IMR-90 (cell line): ENCODE measurements around the gene LINC01488. TPM values are rescaled to one million over a fixed set of nuclear protein-coding genes. Genes with fewer than 3 reads are reported as not detected.
A peak's percentile ranks its signal among the peaks of the same experiment; 100 is the strongest.

Source experiments
- ATAC-seq: fragments of 200-7000 bp; cut with Tn5 transposase; 2 replicates; pipeline ENCODE4 v1.9.1; 2020; ENCODE audit warnings: low read depth, mild to moderate bottlenecking, moderate library complexity
- BruUV-seq: library from RNA; stranded (reverse); fragments of 400-500 nt; replicated peaks from 2 replicates; lab custom pipeline; 2021; lab: Mats Ljungman, UMichigan
- CTCF ChIA-PET: fragments of 300-600 bp; formaldehyde crosslinking; extraction: SDS; loops from one replicate; lab custom pipeline; 2021; ENCODE audit warnings: antibody characterized with exemption; lab: Yijun Ruan, JAX
- POLR2A ChIA-PET: fragments of 300-600 bp; sonication (Branson Sonifier 250); formaldehyde crosslinking; loops from one replicate; lab custom pipeline; 2022; ENCODE audit warnings: antibody characterized with exemption; ENCODE audit not compliant: unreplicated experiment; lab: Charles Lee
- DNase-seq: peaks from one replicate; pipeline ENCODE4 v3.0.0; 2013
- H2AFZ ChIP-seq: replicated peaks from 2 replicates; pipeline ENCODE3; 2013; ENCODE audit warnings: low read length, mild to moderate bottlenecking; ENCODE audit not compliant: poor library complexity
- H2AK5ac ChIP-seq: 2 replicates; pipeline ENCODE4 v1.6.1; 2013; ENCODE audit warnings: low read depth, low read length, inconsistent platforms
- H2AK9ac ChIP-seq: replicated peaks from 2 replicates; pipeline ENCODE3; 2013; ENCODE audit warnings: mild to moderate bottlenecking, low read depth, low read length, moderate library complexity; ENCODE audit not compliant: poor library complexity
- H2BK120ac ChIP-seq: 2 replicates; pipeline ENCODE4 v1.6.1; 2013; ENCODE audit warnings: low read depth, low read length, inconsistent platforms
- H2BK15ac ChIP-seq: 3 replicates; pipeline ENCODE4 v1.6.1; 2013; ENCODE audit warnings: low read depth, low read length, inconsistent platforms
- H2BK20ac ChIP-seq: 2 replicates; pipeline ENCODE4 v1.6.1; 2013; ENCODE audit warnings: low read depth, mild to moderate bottlenecking, inconsistent platforms, low read length, moderate library complexity
- H2BK5ac ChIP-seq: 2 replicates; pipeline ENCODE4 v1.6.1; 2013; ENCODE audit warnings: mild to moderate bottlenecking, low read depth, low read length, inconsistent platforms; ENCODE audit not compliant: poor library complexity, severe bottlenecking
- H3K14ac ChIP-seq: replicated peaks from 2 replicates; pipeline ENCODE4 v1.6.1; 2013; ENCODE audit warnings: low read depth, low read length, inconsistent platforms
- H3K18ac ChIP-seq: 2 replicates; pipeline ENCODE4 v1.6.1; 2013; ENCODE audit warnings: low read depth, low read length, control low read depth
- H3K23ac ChIP-seq: 2 replicates; pipeline ENCODE4 v1.6.1; 2013; ENCODE audit warnings: low read depth, low read length, inconsistent platforms
- H3K27ac ChIP-seq: 2 replicates; pipeline ENCODE4 v1.5.1; 2013; ENCODE audit warnings: mild to moderate bottlenecking, control low read depth, low read length; ENCODE audit not compliant: insufficient read depth
- H3K27me3 ChIP-seq: 2 replicates; pipeline ENCODE4 v1.6.1; 2013; ENCODE audit warnings: low read length; ENCODE audit not compliant: control insufficient read depth, insufficient read depth
- H3K36me3 ChIP-seq: 2 replicates; pipeline ENCODE4 v1.6.1; 2013; ENCODE audit warnings: low read length, mixed read lengths; ENCODE audit not compliant: control insufficient read depth, insufficient read depth
- H3K4ac ChIP-seq: 2 replicates; pipeline ENCODE4 v1.6.1; 2013; ENCODE audit warnings: low read depth, low read length, inconsistent platforms
- H3K4me1 ChIP-seq: 2 replicates; pipeline ENCODE4 v1.6.1; 2013; ENCODE audit warnings: low read length, mixed read lengths; ENCODE audit not compliant: control insufficient read depth, insufficient read depth
- H3K4me2 ChIP-seq: 2 replicates; pipeline ENCODE4 v1.6.1; 2013; ENCODE audit warnings: low read depth, mild to moderate bottlenecking, control low read depth, low read length, moderate library complexity
- H3K4me3 ChIP-seq: 2 replicates; pipeline ENCODE4 v1.5.1; 2013; ENCODE audit warnings: low read depth, mild to moderate bottlenecking, control low read depth, low read length, moderate library complexity; ENCODE audit not compliant: insufficient read depth
- H3K56ac ChIP-seq: 2 replicates; pipeline ENCODE4 v1.6.1; 2013; ENCODE audit warnings: low read length, inconsistent platforms; ENCODE audit not compliant: insufficient read depth; ENCODE audit errors: extremely low read depth
- H3K79me1 ChIP-seq, 2 experiments: 2 replicates each; pipeline ENCODE4 v1.6.1; 2013; ENCODE audit warnings: low read length in 2 of 2, inconsistent platforms in 1 of 2, low read depth in 1 of 2
- H3K9ac ChIP-seq: 2 replicates; pipeline ENCODE4 v1.6.1; 2013; ENCODE audit warnings: low read depth, low read length, control low read depth
- H3K9me1 ChIP-seq: 2 replicates; pipeline ENCODE4 v1.6.1; 2013; ENCODE audit warnings: low read length, inconsistent platforms; ENCODE audit not compliant: insufficient read depth
- H3K9me3 ChIP-seq: 2 replicates; pipeline ENCODE4 v1.6.1; 2013; ENCODE audit warnings: low read length; ENCODE audit not compliant: control insufficient read depth, insufficient read depth
- H4K20me1 ChIP-seq: 2 replicates; pipeline ENCODE4 v1.6.1; 2013; ENCODE audit warnings: low read length, inconsistent platforms; ENCODE audit not compliant: insufficient read depth
- H4K5ac ChIP-seq: 2 replicates; pipeline ENCODE4 v1.6.1; 2013; ENCODE audit warnings: mild to moderate bottlenecking, low read depth, low read length, control low read depth
- H4K8ac ChIP-seq, 2 experiments: 2 replicates each; pipeline ENCODE4 v1.6.1; 2013; ENCODE audit warnings: low read depth in 2 of 2, low read length in 2 of 2, control low read depth in 1 of 2, inconsistent platforms in 1 of 2
- H4K91ac ChIP-seq: 2 replicates; pipeline ENCODE4 v1.6.1; 2013; ENCODE audit warnings: low read depth, low read length, inconsistent platforms; ENCODE audit not compliant: insufficient read depth
- CHD1 ChIP-seq: IDR thresholded peaks from 2 replicates; pipeline ENCODE4 v1.6.1; 2012; ENCODE audit warnings: low read depth, low read length, improper control_type of control experiment
- FOS ChIP-seq: fragments of 150-350 bp; IDR thresholded peaks from 2 replicates; pipeline ENCODE4 v1.6.1; 2016; ENCODE audit warnings: low read depth, low read length
- MAFK ChIP-seq: IDR thresholded peaks from 2 replicates; pipeline ENCODE4 v1.6.1; 2012; ENCODE audit warnings: low read depth, low read length, improper control_type of control experiment
- MAZ ChIP-seq: IDR thresholded peaks from 2 replicates; pipeline ENCODE4 v1.6.1; 2012; ENCODE audit warnings: low read depth, mild to moderate bottlenecking, low read length, improper control_type of control experiment, moderate library complexity, borderline replicate concordance
- MXI1 ChIP-seq: IDR thresholded peaks from 2 replicates; pipeline ENCODE4 v1.6.1; 2012; ENCODE audit warnings: low read depth, mild to moderate bottlenecking, low read length, moderate library complexity, borderline replicate concordance
- NFE2L2 ChIP-seq: fragments of 150-350 bp; IDR thresholded peaks from 2 replicates; pipeline ENCODE4 v1.6.1; 2016; ENCODE audit warnings: low read depth, mild to moderate bottlenecking, low read length
- RFX5 ChIP-seq: IDR thresholded peaks from 2 replicates; pipeline ENCODE4 v1.8.0; 2012; ENCODE audit warnings: low read depth, mild to moderate bottlenecking, low read length, moderate library complexity
- WGBS, 2 experiments: methylation state at CpG; one replicate each; pipeline versions ENCODE4 v1.1.5 to v1.1.7; 2013; ENCODE audit warnings: missing lambda C conversion rate in 2 of 2; ENCODE audit not compliant: insufficient read length in 1 of 2; ENCODE audit errors: extremely low coverage in 2 of 2; 5-methylcytosine and 5-hydroxymethylcytosine counted together
- dilution Hi-C: fragments of 300-500 bp; cut with HindIII; formaldehyde crosslinking; loops from one replicate; pipeline ENCODE4 v1.14.3; 2018; ENCODE audit warnings: low sequenced_read_pairs; ENCODE audit not compliant: unreplicated experiment
- in situ Hi-C: fragments of 300-500 bp; cut with MboI; formaldehyde crosslinking; loops from 3 replicates; pipeline ENCODE4 v1.14.3; 2019; ENCODE audit warnings: low sequenced_read_pairs, inconsistent platforms, mixed read lengths
- intact Hi-C: fragments of 100-400 bp; cut with micrococcal nuclease; formaldehyde crosslinking; loops from 2 replicates; pipeline ENCODE4 v1.10.0; 2022
- polyA plus RNA-seq, 3 experiments: library from polyadenylated mRNA; depleted of rRNA; stranded (reverse); fragments of >200 nt; gene quantifications; 2 replicates each; pipeline ENCODE4 v1.2.3, GENCODE V29; 2012; ENCODE audit warnings: low replicate concordance in 1 of 3
- total RNA-seq: library from RNA; depleted of rRNA; stranded (reverse); fragments of >200 nt; gene quantifications from 2 replicates; pipeline ENCODE4 v1.2.3, GENCODE V29; 2012
- TF ChIP-seq, protein P1 (sequence below): fragments of 150-350 bp; IDR thresholded peaks from 2 replicates; pipeline ENCODE4 v1.6.1; 2017; ENCODE audit warnings: mild to moderate bottlenecking, antibody characterized with exemption, low read length, low read depth
- TF ChIP-seq, protein P2 (sequence below): fragments of 150-350 bp; IDR thresholded peaks from 2 replicates; pipeline ENCODE4 v1.6.1; 2016; ENCODE audit warnings: low read depth, mild to moderate bottlenecking, low read length, moderate library complexity, borderline replicate concordance

The LINC01488 gene
- total and polyA plus RNA-seq, 2 of the 4 experiments (the other 2 are of a cell fraction): not detected

- H3K79me1 ChIP-seq: no peaks in the 10 kb centered on the region; a peak in 1 of 4 replicates
- no peak overlapping the region for H3K56ac ChIP-seq
- DNase-seq (no peak), ATAC-seq (no peak)
- H2BK120ac ChIP-seq: 0 out of 2 replicates have a peak overlapping the region, but pooled peaks have one; percentile 14
- H3K23ac ChIP-seq: no peak overlapping the region
- CTCF ChIA-PET: interaction anchor here (0.7 kb wide), 1 partner anchor 21 kb away, joined by 3 read pairs; no protein-coding TSS in a partner anchor
- peaks cover 9% of the 10 kb centered on the region for H3K4me1 ChIP-seq
- no peak overlapping the region for H3K4me2 ChIP-seq
- H3K4ac ChIP-seq: peak overlapping the region; percentile 13; the same call in 1 of the 2 replicates
- H3K27ac ChIP-seq: no peak overlapping the region
- H3K4me3 ChIP-seq: no peak overlapping the region
- no peak overlapping the region for H4K91ac ChIP-seq
- 91% methylated on average over 8 of the region's 18 CpGs; no CpG with 5 or more reads in 1 of the 2 experiments for WGBS, 2 experiments
- H3K9ac ChIP-seq: no peak overlapping the region
- no peak overlapping the region for H4K8ac ChIP-seq
- no peaks in the 10 kb centered on the region for H3K36me3 ChIP-seq
- no peak overlapping the region for H4K5ac ChIP-seq
- no peaks in the 10 kb centered on the region for H3K27me3 ChIP-seq
- H3K18ac ChIP-seq: no peak overlapping the region
- no peak overlapping the region for H2BK20ac ChIP-seq
- no peak overlapping the region for H2BK15ac ChIP-seq
- H4K20me1 ChIP-seq: no peaks in the 10 kb centered on the region
- no peak overlapping the region for H2BK5ac ChIP-seq
- TF ChIP-seq FOS: no peak
- no peak for TF ChIP-seq RFX5
- TF ChIP-seq, protein P1, sequence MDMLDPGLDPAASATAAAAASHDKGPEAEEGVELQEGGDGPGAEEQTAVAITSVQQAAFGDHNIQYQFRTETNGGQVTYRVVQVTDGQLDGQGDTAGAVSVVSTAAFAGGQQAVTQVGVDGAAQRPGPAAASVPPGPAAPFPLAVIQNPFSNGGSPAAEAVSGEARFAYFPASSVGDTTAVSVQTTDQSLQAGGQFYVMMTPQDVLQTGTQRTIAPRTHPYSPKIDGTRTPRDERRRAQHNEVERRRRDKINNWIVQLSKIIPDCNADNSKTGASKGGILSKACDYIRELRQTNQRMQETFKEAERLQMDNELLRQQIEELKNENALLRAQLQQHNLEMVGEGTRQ: no peak
- TF ChIP-seq, protein P2, sequence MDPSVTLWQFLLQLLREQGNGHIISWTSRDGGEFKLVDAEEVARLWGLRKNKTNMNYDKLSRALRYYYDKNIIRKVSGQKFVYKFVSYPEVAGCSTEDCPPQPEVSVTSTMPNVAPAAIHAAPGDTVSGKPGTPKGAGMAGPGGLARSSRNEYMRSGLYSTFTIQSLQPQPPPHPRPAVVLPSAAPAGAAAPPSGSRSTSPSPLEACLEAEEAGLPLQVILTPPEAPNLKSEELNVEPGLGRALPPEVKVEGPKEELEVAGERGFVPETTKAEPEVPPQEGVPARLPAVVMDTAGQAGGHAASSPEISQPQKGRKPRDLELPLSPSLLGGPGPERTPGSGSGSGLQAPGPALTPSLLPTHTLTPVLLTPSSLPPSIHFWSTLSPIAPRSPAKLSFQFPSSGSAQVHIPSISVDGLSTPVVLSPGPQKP: no peak
- TF ChIP-seq MXI1: no peak
- no peak for TF ChIP-seq CHD1
- no peak for TF ChIP-seq NFE2L2
- TF ChIP-seq MAFK: no peak
- TF ChIP-seq MAZ: no peak
- H2AFZ ChIP-seq: no peak overlapping the region
- dilution Hi-C loops: no loop called here
- no peak overlapping the region for H2AK5ac ChIP-seq
- no peaks in the 10 kb centered on the region for H3K9me3 ChIP-seq
- peak overlapping the region; percentile 6 for H2AK9ac ChIP-seq
- POLR2A ChIA-PET: interaction anchor here (1.0 kb wide), 1 partner anchor 47 kb away, joined by 4 read pairs; no protein-coding TSS in a partner anchor
- H3K9me1 ChIP-seq: peaks cover 9% of the 10 kb centered on the region; the same call in 1 of the 2 replicates
- intact Hi-C loops: no loop called here
- BruUV-seq: no TSS peak
- in situ Hi-C loops: no loop called here
- H3K14ac ChIP-seq: no peak overlapping the region; the same call in 1 of the 2 replicates
These were observed 31.2 kb upstream of the LINC01488 start for GRCh38 chr11:69450064-69450856.
